ENCODE results near the gene OGFOD2. TPM values are rescaled to one million over a fixed set of nuclear protein-coding genes. Genes with fewer than 3 reads are reported as not detected.
A peak's percentile ranks its signal among the peaks of the same experiment; 100 is the strongest.
"Not testable (repeated sequence)": the region's sequence is repeated elsewhere in the genome, so short reads cannot be mapped to it uniquely, and the experiment has no call there.

Gene OGFOD2
- total RNA-seq, 1 donor from 2014 or later: 7.6 TPM

DNA sequence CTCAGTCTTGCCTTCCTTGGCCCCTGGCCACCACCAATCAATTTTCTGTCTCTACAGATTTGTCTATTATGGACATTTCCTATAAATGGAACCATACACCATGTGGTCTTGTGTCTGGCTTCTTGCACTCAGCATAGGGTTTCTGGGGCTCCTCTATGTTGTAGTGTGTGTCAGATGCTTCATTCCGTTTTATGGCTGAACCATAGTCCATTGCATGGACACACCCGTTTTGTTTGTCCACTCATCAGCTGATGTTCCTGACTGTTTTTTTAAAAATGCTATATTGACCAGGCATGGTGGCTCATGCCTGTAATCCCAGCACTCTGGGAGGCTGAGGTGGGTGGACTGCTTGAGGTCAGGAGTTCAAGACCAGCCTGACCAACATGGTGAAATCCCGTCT is 26.4 kb downstream of the OGFOD2 start:
- no peak for DNase-seq (ENCODE audit: low read depth in 2 of 2)

DNA sequence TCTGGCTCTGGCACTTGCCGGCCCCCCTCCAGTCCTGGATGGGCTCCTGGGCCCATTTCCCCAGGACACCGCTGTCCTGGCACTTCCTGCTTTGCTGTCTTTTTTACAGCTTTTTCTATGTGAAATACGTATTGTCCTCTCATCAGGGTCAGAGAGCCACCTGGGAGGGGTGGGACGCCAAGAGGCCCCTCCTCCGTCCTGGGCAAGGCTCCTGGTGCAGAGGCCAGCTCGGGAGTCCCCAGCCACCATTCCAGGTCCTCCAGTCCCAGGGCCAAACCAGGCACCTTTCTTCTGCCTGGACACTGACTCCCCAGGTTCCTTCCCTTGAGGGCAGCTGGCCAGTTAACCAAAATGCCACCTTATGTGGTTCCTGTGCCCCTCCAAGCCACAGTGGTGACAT is 28.2 kb downstream of the OGFOD2 start:
- no peak for DNase-seq (ENCODE audit: low read depth in 2 of 2)

- no peak for DNase-seq (ENCODE audit: low read depth in 2 of 2)
These were observed 29.2 kb downstream of the OGFOD2 start for GRCh38 chr12:123004287-123004686.

- no peak for DNase-seq (ENCODE audit: low read depth in 2 of 2)
These were observed 30.1 kb downstream of the OGFOD2 start for GRCh38 chr12:123005081-123005626.

- DNase-seq (ENCODE audit: low read depth in 2 of 2): no peak
These were observed 31.9 kb downstream of the OGFOD2 start for GRCh38 chr12:123006977-123007376.

GRCh38 chr12:123010110-123010509 is 35.1 kb downstream of the OGFOD2 start:
- no peak for DNase-seq (ENCODE audit: low read depth in 2 of 2)

DNA sequence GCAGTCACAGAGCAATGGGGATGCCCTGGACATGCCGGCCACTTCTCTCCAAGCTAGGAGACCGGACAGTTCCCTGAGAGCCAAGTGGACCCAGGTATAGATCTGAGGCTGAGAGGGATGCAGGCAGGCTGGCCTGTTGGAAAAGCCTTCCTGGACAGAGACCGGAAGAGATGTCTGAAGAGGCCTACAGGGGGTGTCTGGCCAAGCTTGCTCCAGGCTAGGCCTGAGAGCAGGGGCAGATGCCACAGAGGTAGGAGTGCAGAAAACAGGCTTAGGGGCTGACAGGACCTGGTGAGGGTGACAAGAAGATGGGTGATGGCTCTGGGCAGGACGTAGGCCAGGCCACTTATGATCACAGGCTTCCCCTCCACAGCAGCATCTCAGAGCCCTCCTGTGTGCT is 35.6 kb downstream of the OGFOD2 start:
- DNase-seq (ENCODE audit: low read depth in 2 of 2): no peak

GRCh38 chr12:123011701-123012100 is 36.7 kb downstream of the OGFOD2 start:
- no peak for DNase-seq (ENCODE audit: low read depth in 2 of 2)

- no peak for DNase-seq (ENCODE audit: low read depth in 2 of 2)
These were observed 38.4 kb downstream of the OGFOD2 start for GRCh38 chr12:123013185-123014095.

- DNase-seq (ENCODE audit: low read depth in 2 of 2): not testable (repeated sequence)
These were observed 39.4 kb downstream of the OGFOD2 start for GRCh38 chr12:123014473-123014872.

DNA sequence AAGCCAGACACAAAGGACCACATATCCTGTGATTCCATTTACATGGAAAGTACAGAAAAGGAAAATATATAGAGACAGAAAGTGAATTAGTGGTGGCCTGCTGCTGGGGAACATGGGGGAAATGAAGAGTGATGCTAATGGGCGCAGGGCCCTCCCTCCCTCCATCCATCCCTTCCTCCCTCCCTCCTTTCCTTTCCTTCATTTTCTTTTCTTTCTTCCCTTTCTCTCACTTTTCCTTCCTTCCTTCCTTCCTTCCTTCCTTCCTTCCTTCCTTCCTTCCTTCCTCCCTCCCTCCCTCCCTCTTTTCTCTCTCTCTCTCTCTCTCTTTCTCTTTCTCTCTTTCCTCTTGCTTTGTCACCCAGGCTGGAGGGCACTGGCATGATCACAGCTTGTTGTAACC is 42.7 kb downstream of the OGFOD2 start:
- no peak for DNase-seq (ENCODE audit: low read depth in 2 of 2)

DNA sequence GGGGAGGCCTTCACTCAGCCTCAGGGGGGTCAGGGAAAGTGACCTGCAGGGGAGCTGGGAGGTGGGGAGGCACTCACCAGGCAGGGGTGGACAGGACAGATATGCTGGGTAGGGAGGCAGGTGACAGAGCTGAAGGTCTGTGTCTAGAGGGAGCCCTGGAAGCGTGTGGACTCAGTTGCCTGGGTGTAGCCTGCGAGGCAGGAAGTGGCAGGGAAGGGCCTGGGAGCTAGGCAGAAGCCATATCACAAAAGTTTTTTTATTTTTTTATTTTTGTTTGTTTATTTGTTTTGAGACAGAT is 44.7 kb downstream of the OGFOD2 start:
- DNase-seq (ENCODE audit: low read depth in 2 of 2): no peak

- no peak for DNase-seq (ENCODE audit: low read depth in 2 of 2)
These were observed 46.9 kb downstream of the OGFOD2 start for GRCh38 chr12:123021688-123022604.

DNA sequence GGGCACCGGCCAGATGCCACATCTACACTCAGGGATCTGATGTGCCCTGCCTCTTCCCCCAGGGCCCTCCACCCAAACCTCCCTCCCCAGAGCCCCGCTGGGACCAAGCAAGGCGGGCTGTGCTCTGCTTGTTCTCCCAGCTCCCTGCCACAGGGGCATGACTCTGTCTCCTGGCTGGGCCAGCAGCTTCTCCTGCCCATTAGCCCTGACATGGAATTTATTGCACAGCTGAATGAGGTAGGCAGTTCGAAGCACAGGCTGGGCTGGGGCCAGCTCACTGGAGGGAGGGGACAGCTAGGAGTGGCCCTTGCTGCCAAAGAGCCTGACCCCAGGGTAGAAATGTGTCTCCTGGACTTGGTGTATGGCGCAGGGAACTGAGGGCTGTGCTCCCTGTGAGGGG is 47.8 kb downstream of the OGFOD2 start:
- no peak for DNase-seq (ENCODE audit: low read depth in 2 of 2)

- peak; percentile 9 to 41 for DNase-seq (ENCODE audit: low read depth in 2 of 2)
These were observed 49.9 kb downstream of the OGFOD2 start for GRCh38 chr12:123024819-123025391.

DNA sequence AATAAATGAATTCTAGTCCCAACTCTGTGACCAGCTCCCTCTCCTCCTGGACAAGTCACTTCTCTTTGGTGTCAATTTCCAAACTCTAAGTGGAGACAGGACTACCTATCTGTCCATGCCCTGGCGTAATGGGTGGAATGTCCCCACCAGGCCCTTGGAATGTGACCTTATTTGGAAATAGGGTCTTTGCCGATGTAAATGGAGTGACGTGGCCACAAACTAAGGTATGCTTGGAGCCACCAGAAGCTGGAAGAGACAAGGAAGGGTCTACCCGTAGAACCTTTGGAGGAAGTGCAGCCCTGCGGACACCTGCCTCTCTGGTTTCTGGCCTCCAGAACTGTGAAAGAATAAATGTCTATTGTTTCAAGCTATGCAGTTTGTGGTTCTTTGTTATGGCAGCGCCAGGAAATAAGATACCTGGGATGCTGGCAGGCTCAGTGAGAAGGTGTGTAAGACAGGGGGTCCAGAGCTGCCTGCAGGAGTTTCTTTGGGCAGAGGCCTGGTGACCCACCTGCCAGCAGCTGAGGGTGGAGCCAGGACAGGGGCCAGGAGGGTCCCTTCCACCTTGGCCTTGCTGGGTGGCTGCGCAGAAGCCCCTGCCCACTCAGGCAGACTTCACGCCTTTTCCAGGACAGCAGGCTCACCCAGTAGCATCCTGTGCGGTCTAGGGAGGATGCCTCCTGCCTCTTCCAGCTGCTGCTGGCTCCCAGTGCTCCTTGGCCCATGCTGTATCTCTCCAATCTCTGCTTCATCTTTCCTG is 51.2 kb downstream of the OGFOD2 start:
- DNase-seq (ENCODE audit: low read depth in 2 of 2): no peak

- no peak for DNase-seq (ENCODE audit: low read depth in 2 of 2)
These were observed 52.8 kb downstream of the OGFOD2 start for GRCh38 chr12:123027726-123028445.

DNA sequence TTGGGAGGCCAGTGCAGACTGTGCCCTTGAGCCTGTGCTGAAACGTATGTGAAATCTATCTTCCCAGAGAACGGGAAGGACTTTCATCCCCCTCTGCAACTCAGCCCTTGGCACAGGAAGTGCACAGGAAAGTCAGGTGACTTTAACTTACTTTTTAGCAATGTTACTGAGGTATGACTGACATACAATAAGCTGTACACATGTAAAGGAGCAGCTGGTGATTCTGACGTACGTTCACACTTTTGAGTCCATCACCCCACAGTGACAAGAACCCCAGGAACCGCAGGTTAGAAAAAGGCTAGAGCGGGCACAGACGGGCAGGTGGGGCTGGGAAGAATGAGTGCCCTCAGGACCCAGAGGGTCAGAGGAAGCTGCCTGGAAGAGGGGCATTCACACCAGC is 53.4 kb downstream of the OGFOD2 start:
- no peak for DNase-seq (ENCODE audit: low read depth in 2 of 2)

GRCh38 chr12:123029550-123029949 is 54.5 kb downstream of the OGFOD2 start:
- no peak for DNase-seq (ENCODE audit: low read depth in 2 of 2)
